K562 treated with DMSO at 1 percent for 24 hours (cell line): ENCODE data around the gene TARS3. TPM values are rescaled to one million over a fixed set of nuclear protein-coding genes. Genes with fewer than 3 reads are reported as not detected.

ENCODE experiments used
- total RNA-seq: library from RNA; unstranded; fragments of 300-600 nt; gene quantifications from 2 replicates; pipeline ENCODE4 v1.2.3, GENCODE V29; 2022; ENCODE audit warnings: low read depth; ENCODE audit not compliant: insufficient read depth

TARS3 gene
- 7.6 and 8.6 TPM in 2 replicates for total RNA-seq

GRCh38 chr15:101723874-101724674 is at the start of gene TARS3:
Gene TARS3, minus strand, starts transcription at chr15:101724473. Its CDS starts 86 bp downstream, at chr15:101724387.

DNA sequence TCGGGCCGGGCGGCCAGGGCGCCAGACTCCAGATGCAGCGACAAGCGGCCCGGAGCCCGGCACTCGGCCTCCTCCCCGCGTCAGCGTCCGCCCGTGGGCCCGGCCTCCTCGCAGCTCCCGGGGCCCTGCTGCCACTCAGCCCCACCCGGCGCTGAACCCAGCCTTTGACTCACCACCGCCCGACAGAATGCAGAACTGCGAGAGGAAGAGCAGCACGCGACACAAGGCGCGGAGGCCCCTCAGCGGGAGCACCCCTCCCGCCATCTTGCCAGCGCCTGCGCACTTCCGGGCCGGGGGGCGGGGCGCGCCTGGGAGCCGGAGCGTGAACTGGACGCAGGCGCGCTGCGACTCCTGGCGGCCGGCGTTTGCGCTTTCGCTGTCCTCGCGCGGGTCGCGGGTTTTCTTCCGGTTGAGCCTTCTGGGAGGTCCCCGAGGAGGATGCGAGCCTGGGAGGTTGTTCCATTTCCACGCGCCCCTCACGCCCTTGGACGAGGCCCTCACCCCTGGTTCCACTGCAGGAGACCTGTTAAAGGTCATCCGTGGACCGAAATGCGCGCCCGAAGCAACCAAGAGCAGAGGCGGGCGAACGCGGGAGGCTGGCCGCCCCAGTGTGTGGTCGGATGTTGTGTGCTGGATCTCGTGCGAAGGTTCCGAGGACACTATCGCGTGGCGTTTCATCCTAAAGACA is 72.0 kb downstream of the TARS3 start, which contains the start of gene TM2D3:
TM2D3 (minus strand) TSS at position 284 of the 688 bp plus-strand sequence; CDS start at position 264, 20 bp downstream.

Other genes starting within 250 kb of the TARS3 start
- gene PCSK6, start 234.8 kb downstream of the TARS3 start, total RNA-seq: 12.4 and 16.9 TPM in 2 replicates
- 32.6 and 33.4 TPM in 2 replicates for gene TM2D3, start 72.1 kb downstream of the TARS3 start, total RNA-seq
- gene OR4F6, start 79.0 kb upstream of the TARS3 start, total RNA-seq: not detected in 2 replicates
- not detected in 2 replicates for gene OR4F15, start 87.7 kb upstream of the TARS3 start, total RNA-seq